Measurements from ENCODE around the gene GNG8.

Gene GNG8

GRCh38 chr19:46659151-46660007, 23.4 kb upstream of the GNG8 start:
- Mint-ChIP-seq H3K36me3 (ENCODE audit: insufficient read depth) (peaks cover 8% of the 10 kb centered on the region), H3K4me1 (ENCODE audit: low read depth in 2 of 2) (peaks cover 15 to 16% of the 10 kb centered on the region in 2 donors), H3K27me3 (peaks cover 33 to 53% of the 10 kb centered on the region in 2 donors), H3K27ac (no peak overlapping the region), H3K9me3 (no peaks in the 10 kb centered on the region), H3K4me3 (peak overlapping the region; percentile 69 to 77)
- DNase-seq: no peak
- ATAC-seq (replicated peaks): no peak

GRCh38 chr19:46656541-46656940, 20.5 kb upstream of the GNG8 start:
- no peak overlapping the region for H3K4me3 Mint-ChIP-seq
- no peak overlapping the region for H3K27ac Mint-ChIP-seq
- ATAC-seq (replicated peaks) (no peak), DNase-seq (no peak)
- no peaks in the 10 kb centered on the region for H3K36me3 Mint-ChIP-seq (ENCODE audit: insufficient read depth)
- peaks cover 59 to 81% of the 10 kb centered on the region in 2 donors for H3K27me3 Mint-ChIP-seq
- H3K4me1 Mint-ChIP-seq (ENCODE audit: low read depth in 2 of 2): peaks cover 9 to 10% of the 10 kb centered on the region in 2 donors
- H3K9me3 Mint-ChIP-seq: no peaks in the 10 kb centered on the region

DNA sequence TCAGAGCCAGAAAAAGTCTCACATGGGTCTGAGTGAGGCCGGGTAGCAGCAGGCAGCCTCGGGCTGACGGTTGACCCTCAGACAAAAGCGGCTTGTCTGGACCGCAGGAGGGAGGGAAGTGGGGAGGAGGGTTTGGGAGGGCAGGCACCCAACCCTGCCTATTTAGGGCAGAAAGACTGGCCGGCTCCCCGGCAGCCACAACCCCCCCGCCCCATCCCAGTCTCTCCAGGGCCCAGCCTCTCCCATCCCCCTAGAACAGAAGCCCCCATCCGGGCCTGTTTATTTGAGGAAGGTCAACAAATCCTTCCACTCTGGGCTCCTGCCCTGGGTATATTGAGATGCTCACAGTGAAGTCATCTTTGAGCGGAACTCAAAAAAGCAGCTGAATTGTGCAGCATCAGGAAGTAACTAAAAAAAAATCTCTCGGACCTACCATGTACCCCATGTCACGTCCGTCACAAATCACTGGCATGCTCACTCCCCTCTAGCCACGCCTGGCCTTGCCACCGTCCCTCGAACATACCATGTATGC, 18.7 kb upstream of the GNG8 start:
- no peak for ATAC-seq (replicated peaks)
- H3K4me1 Mint-ChIP-seq (ENCODE audit: low read depth in 2 of 2): peaks cover 2 to 5% of the 10 kb centered on the region in 2 donors
- H3K4me3 Mint-ChIP-seq: no peak overlapping the region
- H3K9me3 Mint-ChIP-seq: no peaks in the 10 kb centered on the region
- no peak for DNase-seq
- no peak overlapping the region for H3K27ac Mint-ChIP-seq
- H3K27me3 Mint-ChIP-seq: peaks cover 71 to 94% of the 10 kb centered on the region in 2 donors
- peaks cover 4% of the 10 kb centered on the region for H3K36me3 Mint-ChIP-seq (ENCODE audit: insufficient read depth)

- ATAC-seq (replicated peaks) (no peak), DNase-seq (no peak)
- Mint-ChIP-seq H3K36me3 (ENCODE audit: insufficient read depth) (peaks cover 4% of the 10 kb centered on the region), H3K4me1 (ENCODE audit: low read depth in 2 of 2) (peaks cover 2 to 4% of the 10 kb centered on the region in 2 donors), H3K4me3 (peak overlapping the region in 1 of 2 donors; percentile 46), H3K9me3 (no peaks in the 10 kb centered on the region), H3K27me3 (peaks cover 69 to 90% of the 10 kb centered on the region in 2 donors), H3K27ac (no peak overlapping the region)
Measured at GRCh38 chr19:46650445-46650844, 14.4 kb upstream of the GNG8 start.

GRCh38 chr19:46648961-46649960, 13.3 kb upstream of the GNG8 start:
- Mint-ChIP-seq H3K4me1 (ENCODE audit: low read depth in 2 of 2) (peaks cover 2 to 4% of the 10 kb centered on the region in 2 donors), H3K36me3 (ENCODE audit: insufficient read depth) (peaks cover 4% of the 10 kb centered on the region), H3K27ac (no peak overlapping the region), H3K9me3 (no peaks in the 10 kb centered on the region), H3K4me3 (no peak overlapping the region), H3K27me3 (peaks cover 60 to 90% of the 10 kb centered on the region in 2 donors)
- no peak for ATAC-seq (replicated peaks)
- DNase-seq: no peak

DNA sequence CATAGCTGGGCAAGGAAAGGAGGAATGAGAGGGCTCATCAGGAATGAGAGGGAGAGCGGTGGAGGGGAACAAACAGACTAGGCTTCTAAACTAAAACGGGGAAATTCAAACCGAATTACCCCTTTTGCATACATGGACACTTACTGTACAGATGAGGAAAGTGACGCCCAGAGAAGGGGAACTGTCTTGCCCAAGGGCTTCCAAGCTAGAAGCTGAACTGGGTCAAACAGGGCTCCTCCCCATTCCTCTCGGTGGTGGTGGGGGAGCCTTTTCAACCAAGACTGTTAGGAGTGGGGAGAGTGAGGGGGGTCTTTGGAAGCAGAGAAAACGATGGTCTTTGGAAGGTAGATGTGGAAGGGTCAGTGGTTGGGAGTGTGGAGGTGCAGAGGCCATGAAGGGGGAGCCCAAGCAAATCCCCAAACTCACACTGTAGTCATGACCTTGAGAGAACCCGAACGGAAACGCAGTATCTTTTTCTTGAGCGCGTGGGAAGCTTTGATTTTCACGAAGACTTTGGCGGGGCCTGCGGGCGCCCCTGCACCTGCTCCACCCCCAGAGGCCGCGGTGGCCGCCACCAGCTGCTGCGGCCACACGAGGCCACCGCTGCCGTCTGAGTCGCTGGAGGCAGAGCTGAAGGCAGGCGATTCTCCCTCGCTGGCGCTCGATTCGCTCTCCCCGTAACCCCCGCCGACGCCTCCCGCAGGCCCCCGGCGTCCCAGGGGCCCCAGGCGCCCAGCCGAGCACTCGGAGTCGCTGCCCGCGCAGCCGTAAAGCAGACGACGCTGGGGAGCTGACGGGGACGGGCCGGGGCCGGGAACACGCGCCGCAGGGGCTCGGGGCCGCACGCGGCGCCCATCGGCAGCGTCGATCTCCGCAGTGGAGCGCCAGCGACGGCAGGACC, 12.3 kb upstream of the GNG8 start:
- no peak for DNase-seq
- Mint-ChIP-seq H3K27me3 (peaks cover 51 to 84% of the 10 kb centered on the region in 2 donors), H3K36me3 (ENCODE audit: insufficient read depth) (peaks cover 4% of the 10 kb centered on the region), H3K9me3 (no peaks in the 10 kb centered on the region), H3K4me3 (peak overlapping the region; percentile 30 to 42), H3K4me1 (ENCODE audit: low read depth in 2 of 2) (peaks cover 2 to 4% of the 10 kb centered on the region in 2 donors), H3K27ac (no peak overlapping the region)
- ATAC-seq (replicated peaks): peak; percentile 26

- Mint-ChIP-seq H3K36me3 (ENCODE audit: insufficient read depth) (peaks cover 4% of the 10 kb centered on the region), H3K27ac (no peak overlapping the region), H3K27me3 (peaks cover 50 to 81% of the 10 kb centered on the region in 2 donors), H3K4me3 (no peak overlapping the region), H3K4me1 (ENCODE audit: low read depth in 2 of 2) (peaks cover 2 to 4% of the 10 kb centered on the region in 2 donors), H3K9me3 (no peaks in the 10 kb centered on the region)
- DNase-seq: no peak
- no peak for ATAC-seq (replicated peaks)
Measured at GRCh38 chr19:46646402-46646801, 10.4 kb upstream of the GNG8 start.

GRCh38 chr19:46644720-46645119, 8.7 kb upstream of the GNG8 start:
- Mint-ChIP-seq H3K36me3 (ENCODE audit: insufficient read depth) (no peaks in the 10 kb centered on the region), H3K27me3 (peaks cover 45 to 76% of the 10 kb centered on the region in 2 donors), H3K4me1 (ENCODE audit: low read depth in 2 of 2) (peaks cover 2 to 4% of the 10 kb centered on the region in 2 donors), H3K27ac (no peak overlapping the region), H3K4me3 (no peak overlapping the region), H3K9me3 (no peaks in the 10 kb centered on the region)
- ATAC-seq (replicated peaks): no peak
- DNase-seq: no peak

DNA sequence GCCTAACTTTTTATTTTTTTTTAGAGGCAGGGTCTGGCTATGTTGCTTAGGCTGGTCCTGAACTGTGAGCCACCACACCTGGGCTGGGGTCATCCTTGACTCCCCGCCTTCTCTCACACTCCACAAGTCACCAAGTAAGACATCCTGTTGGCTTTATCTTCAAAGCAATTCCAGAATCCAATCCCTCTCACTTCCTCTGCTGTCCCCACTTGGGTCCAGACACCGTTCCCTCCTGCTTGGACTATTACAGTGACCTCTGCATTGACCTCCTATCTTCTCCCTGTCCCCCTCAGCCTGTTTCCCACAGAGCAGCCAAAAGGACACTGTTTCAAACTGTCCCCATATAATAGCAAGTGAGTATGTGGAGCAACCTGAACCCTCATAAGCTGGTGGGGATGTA, 4.7 kb upstream of the GNG8 start:
- no peak for ATAC-seq (replicated peaks)
- no peak for DNase-seq
- Mint-ChIP-seq H3K36me3 (ENCODE audit: insufficient read depth) (no peaks in the 10 kb centered on the region), H3K4me3 (no peak overlapping the region), H3K4me1 (ENCODE audit: low read depth in 2 of 2) (peaks cover 0 to 2% of the 10 kb centered on the region in 2 donors), H3K27ac (no peak overlapping the region), H3K27me3 (peaks cover 28 to 45% of the 10 kb centered on the region in 2 donors), H3K9me3 (no peaks in the 10 kb centered on the region)

DNA sequence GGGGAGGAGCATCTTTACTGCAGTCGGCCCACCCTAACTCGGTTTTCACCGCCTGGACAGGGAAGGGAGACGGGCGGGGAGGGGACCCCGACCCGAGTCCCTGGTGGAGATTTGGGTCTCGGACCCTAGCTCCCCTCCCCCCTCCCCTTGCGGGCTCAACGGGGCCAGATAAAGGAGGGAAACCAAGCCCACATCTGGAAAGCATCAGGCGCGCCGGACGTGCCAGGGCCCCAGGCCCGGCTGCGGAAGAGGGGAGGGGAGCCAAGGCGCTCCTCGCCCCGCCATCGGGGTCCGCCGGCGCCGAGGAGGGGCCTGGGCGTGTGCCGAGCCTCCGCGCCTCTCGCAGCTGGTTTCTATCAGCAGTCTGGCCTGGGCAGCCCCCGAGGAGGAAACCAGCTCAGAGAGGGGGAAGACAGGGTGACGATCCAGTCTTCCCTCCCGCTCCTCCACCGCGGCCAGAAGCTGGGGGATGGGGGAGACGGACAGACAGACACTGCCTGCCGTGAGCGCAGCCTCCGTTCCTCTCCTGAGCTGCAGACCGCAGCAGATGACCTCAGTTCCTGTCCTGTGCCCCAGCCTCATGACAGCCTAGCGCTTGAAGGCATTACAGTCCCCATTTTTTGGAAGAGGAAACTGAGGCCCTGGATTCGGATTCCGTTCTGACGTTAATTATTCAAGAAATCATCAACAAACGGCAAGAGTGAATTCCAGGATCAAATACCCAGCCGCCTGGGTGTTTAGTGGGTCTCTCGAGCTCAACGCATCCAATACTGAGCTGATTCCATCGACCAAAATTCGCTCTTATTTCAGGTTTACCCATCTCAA, 3.6 kb upstream of the GNG8 start:
- DNase-seq (no peak), ATAC-seq (replicated peaks) (no peak)
- H3K36me3 Mint-ChIP-seq (ENCODE audit: insufficient read depth): no peaks in the 10 kb centered on the region
- H3K4me3 Mint-ChIP-seq: peak overlapping the region in 1 of 2 donors; percentile 28
- H3K27ac Mint-ChIP-seq: no peak overlapping the region
- H3K4me1 Mint-ChIP-seq (ENCODE audit: low read depth in 2 of 2): peaks cover 4 to 5% of the 10 kb centered on the region in 2 donors
- no peaks in the 10 kb centered on the region for H3K9me3 Mint-ChIP-seq
- H3K27me3 Mint-ChIP-seq: peaks cover 30 to 34% of the 10 kb centered on the region in 2 donors

DNA sequence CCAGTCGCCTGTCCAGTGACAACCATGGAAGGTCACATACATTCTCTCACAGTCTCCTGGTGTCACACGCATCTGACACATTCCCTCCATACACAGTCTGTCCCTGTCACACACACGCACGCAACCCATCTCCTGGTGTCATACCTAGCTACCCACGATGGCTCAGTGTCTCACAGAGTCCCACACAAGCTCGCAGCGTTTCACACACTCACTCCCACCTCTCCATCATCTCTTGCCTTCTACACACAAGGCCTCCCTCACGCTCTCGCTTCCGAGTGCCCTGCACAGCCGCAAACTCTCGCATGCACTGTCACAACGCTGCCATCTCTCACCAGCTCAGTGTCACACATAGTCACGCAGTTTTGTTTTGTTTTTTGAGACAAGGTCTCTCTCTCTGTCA, 1.2 kb upstream of the GNG8 start:
- Mint-ChIP-seq H3K27ac (no peak overlapping the region), H3K27me3 (peaks cover 27 to 33% of the 10 kb centered on the region in 2 donors), H3K36me3 (ENCODE audit: insufficient read depth) (no peaks in the 10 kb centered on the region), H3K9me3 (no peaks in the 10 kb centered on the region), H3K4me3 (no peak overlapping the region), H3K4me1 (ENCODE audit: low read depth in 2 of 2) (peaks cover 12 to 14% of the 10 kb centered on the region in 2 donors)
- DNase-seq (no peak), ATAC-seq (replicated peaks) (no peak)

All from effector memory CD8-positive, alpha-beta T cell (primary cell).